SKM-1 (cell line): ENCODE results near the gene PSKH1.
"Not testable (repeated sequence)": the region's sequence is repeated elsewhere in the genome, so short reads cannot be mapped to it uniquely, and the experiment has no call there.

ENCODE experiments used
- DNase-seq: peaks from one replicate; lab custom pipeline; 2025; ENCODE audit not compliant: unreplicated experiment; lab: John Stamatoyannopoulos, UW

The PSKH1 gene

GRCh38 chr16:67885976-67886375, 7.1 kb upstream of the PSKH1 start:
- no peak for DNase-seq

GRCh38 chr16:67886387-67886786, 6.7 kb upstream of the PSKH1 start:
- no peak for DNase-seq

- no peak for DNase-seq
Measured at GRCh38 chr16:67888331-67888730, 4.7 kb upstream of the PSKH1 start.

- no peak for DNase-seq
Measured at GRCh38 chr16:67892375-67892774, 679 bp upstream of the PSKH1 start.

- no peak for DNase-seq
Measured at GRCh38 chr16:67893743-67894399, 817 bp downstream of the PSKH1 start.

- DNase-seq: no peak
Measured at GRCh38 chr16:67897231-67897630, 4.2 kb downstream of the PSKH1 start.

GRCh38 chr16:67901734-67902133, 8.7 kb downstream of the PSKH1 start:
- DNase-seq: no peak

- DNase-seq: no peak
Measured at GRCh38 chr16:67902831-67903230, 9.8 kb downstream of the PSKH1 start.

- no peak for DNase-seq
Measured at GRCh38 chr16:67907397-67908180, 14.5 kb downstream of the PSKH1 start.

- DNase-seq: no peak
Measured at GRCh38 chr16:67909056-67909742, 16.1 kb downstream of the PSKH1 start.

GRCh38 chr16:67910158-67910557, 17.1 kb downstream of the PSKH1 start:
- no peak for DNase-seq

GRCh38 chr16:67914758-67915495, 21.9 kb downstream of the PSKH1 start:
- no peak for DNase-seq

GRCh38 chr16:67915496-67915769, 22.4 kb downstream of the PSKH1 start:
- not testable (repeated sequence) for DNase-seq

GRCh38 chr16:67915831-67916723, 23.0 kb downstream of the PSKH1 start:
- DNase-seq: no peak

GRCh38 chr16:67917140-67917851, 24.2 kb downstream of the PSKH1 start:
- no peak for DNase-seq

- no peak for DNase-seq
Measured at GRCh38 chr16:67917852-67918236, 24.8 kb downstream of the PSKH1 start.

GRCh38 chr16:67919622-67920221, 26.7 kb downstream of the PSKH1 start:
- DNase-seq: no peak

- DNase-seq: no peak
Measured at GRCh38 chr16:67922221-67922620, 29.2 kb downstream of the PSKH1 start.

- no peak for DNase-seq
Measured at GRCh38 chr16:67922740-67923139, 29.7 kb downstream of the PSKH1 start.
